GM10248 (cell line): ENCODE data around the gene VAT1L.

ENCODE experiments used
- CTCF ChIA-PET: fragments of 300-600 bp; sonication (Branson Sonifier 250); formaldehyde crosslinking; extraction: SDS; loops from one replicate; lab custom pipeline; 2021; ENCODE audit warnings: antibody characterized with exemption; lab: Yijun Ruan, JAX
- POLR2A ChIA-PET: fragments of 350-650 bp; sonication (Branson Sonifier 250); formaldehyde crosslinking; extraction: SDS; loops from one replicate; lab custom pipeline; 2020; ENCODE audit warnings: antibody characterized with exemption; lab: Yijun Ruan, JAX
- DNase-seq: peaks from one replicate; pipeline ENCODE4 v3.0.0; 2012; ENCODE audit errors: extremely low spot score
- CTCF ChIP-seq: IDR thresholded peaks from 2 replicates; pipeline ENCODE4 v1.5.1; 2012; ENCODE audit warnings: mild to moderate bottlenecking, low read depth; ENCODE audit errors: extremely low read depth, missing control alignments, control extremely low read depth

Gene VAT1L

GRCh38 chr16:77833921-77834634 is 45.7 kb downstream of the VAT1L start:
- ChIA-PET CTCF (interaction anchor here (1.0 to 1.1 kb wide), 2 partner anchors 10 to 27 kb away, joined by 3 to 4 read pairs; no protein-coding TSS in a partner anchor), POLR2A (no interaction called here)
- DNase-seq, result no peak
- TF ChIP-seq CTCF, result no peak

GRCh38 chr16:77834635-77835540 is 46.5 kb downstream of the VAT1L start:
- POLR2A ChIA-PET, result no interaction called here
- CTCF ChIA-PET, result interaction anchor here (1.0 to 1.1 kb wide), 2 partner anchors 10 to 26 kb away, joined by 3 to 4 read pairs; no protein-coding TSS in a partner anchor
- no peak for DNase-seq
- TF ChIP-seq CTCF, result no peak

GRCh38 chr16:77836801-77837200 is 48.4 kb downstream of the VAT1L start:
- TF ChIP-seq CTCF, result no peak
- ChIA-PET CTCF (interaction anchor here (1.1 to 1.9 kb wide), 3 partner anchors 10 to 17 kb away, joined by 3 to 4 read pairs (median 4); no protein-coding TSS in a partner anchor), POLR2A (no interaction called here)
- DNase-seq, result no peak

GRCh38 chr16:77838597-77839255 is 50.4 kb downstream of the VAT1L start:
- ChIA-PET POLR2A (no interaction called here), CTCF (no interaction called here)
- no peak for DNase-seq
- no peak for TF ChIP-seq CTCF

GRCh38 chr16:77840093-77840492 is 51.7 kb downstream of the VAT1L start:
- TF ChIP-seq CTCF, result no peak
- ChIA-PET CTCF (interaction anchor here (1.6 kb wide), 1 partner anchor 17 kb away, joined by 4 read pairs; no protein-coding TSS in a partner anchor), POLR2A (no interaction called here)
- DNase-seq, result no peak
